GM23338 (cell line): ENCODE results near the gene RIT2. TPM values are rescaled to one million over a fixed set of nuclear protein-coding genes. Genes with fewer than 3 reads are reported as not detected.
A peak's percentile ranks its signal among the peaks of the same experiment; 100 is the strongest.
"Not testable (repeated sequence)": the region's sequence is repeated elsewhere in the genome, so short reads cannot be mapped to it uniquely, and the experiment has no call there.

ENCODE experiments used
- ATAC-seq: fragments of 200-7000 bp; cut with Tn5 transposase; 3 replicates; pipeline ENCODE4 v1.9.1; 2020
- DNase-seq: peaks from one replicate; pipeline ENCODE4 v3.0.0-alpha.2; 2015; ENCODE audit warnings: low spot score
- H2AFZ ChIP-seq: fragments of 200-600 bp; sonication (generic); 2 replicates; pipeline ENCODE4 v1.8.0; 2016; ENCODE audit warnings: antibody characterized with exemption, mild to moderate bottlenecking, moderate library complexity
- H3F3A ChIP-seq: fragments of 200-600 bp; sonication (generic); replicated peaks from 2 replicates; pipeline ENCODE4 v1.8.0; 2017; ENCODE audit warnings: antibody characterized with exemption, mixed run types, low read depth
- H3K27ac ChIP-seq: fragments of 200-600 bp; sonication (generic); 2 replicates; pipeline ENCODE4 v1.6.1; 2016; ENCODE audit warnings: low read depth
- H3K27me3 ChIP-seq: fragments of 200-600 bp; sonication (generic); 2 replicates; pipeline ENCODE4 v1.8.0; 2016; ENCODE audit warnings: mild to moderate bottlenecking, mixed run types, moderate library complexity; ENCODE audit not compliant: insufficient read depth
- H3K36me3 ChIP-seq: fragments of 200-600 bp; sonication (generic); 2 replicates; pipeline ENCODE4 v1.8.0; 2016; ENCODE audit warnings: mild to moderate bottlenecking; ENCODE audit not compliant: insufficient read depth
- H3K4me1 ChIP-seq: fragments of 200-600 bp; sonication (generic); 2 replicates; pipeline ENCODE4 v1.8.0; 2016; ENCODE audit warnings: mild to moderate bottlenecking, moderate library complexity; ENCODE audit not compliant: insufficient read depth
- H3K4me2 ChIP-seq: fragments of 200-600 bp; sonication (generic); 2 replicates; pipeline ENCODE4 v1.7.1; 2017; ENCODE audit warnings: mixed run types
- H3K4me3 ChIP-seq: fragments of 200-600 bp; sonication (generic); 2 replicates; pipeline ENCODE4 v1.6.1; 2016; ENCODE audit warnings: mixed run types
- H3K79me2 ChIP-seq: fragments of 200-600 bp; sonication (generic); replicated peaks from 2 replicates; pipeline ENCODE4 v1.8.0; 2017; ENCODE audit warnings: mild to moderate bottlenecking; ENCODE audit not compliant: insufficient read depth
- H3K9me2 ChIP-seq: fragments of 200-600 bp; sonication (generic); 2 replicates; pipeline ENCODE4 v1.8.0; 2017; ENCODE audit not compliant: insufficient read depth
- H4K20me1 ChIP-seq: fragments of 200-600 bp; sonication (generic); replicated peaks from 2 replicates; pipeline ENCODE4 v1.8.0; 2017; ENCODE audit warnings: mild to moderate bottlenecking; ENCODE audit not compliant: insufficient read depth
- H3K27ac Mint-ChIP-seq: 2 replicates; pipeline ENCODE4 v1.8.0; 2020; ENCODE audit warnings: inconsistent platforms, mild to moderate bottlenecking, moderate library complexity, mixed read lengths
- H3K27me3 Mint-ChIP-seq: 3 replicates; pipeline ENCODE4 v1.8.0; 2022; ENCODE audit warnings: low read depth, mild to moderate bottlenecking, moderate library complexity, mixed read lengths, inconsistent platforms; ENCODE audit not compliant: insufficient read depth, poor library complexity
- H3K36me3 Mint-ChIP-seq: 3 replicates; pipeline ENCODE4 v1.8.0; 2021; ENCODE audit warnings: low read depth, mild to moderate bottlenecking, inconsistent platforms, moderate library complexity, mixed read lengths
- H3K4me1 Mint-ChIP-seq: 3 replicates; pipeline ENCODE4 v1.8.0; 2020; ENCODE audit warnings: mild to moderate bottlenecking, inconsistent platforms, mixed read lengths
- H3K4me3 Mint-ChIP-seq: 3 replicates; pipeline ENCODE4 v1.8.0; 2021; ENCODE audit warnings: moderate library complexity, mild to moderate bottlenecking, inconsistent platforms, mixed read lengths
- H3K9me3 Mint-ChIP-seq: 3 replicates; pipeline ENCODE4 v1.8.0; 2020; ENCODE audit warnings: moderate library complexity, mild to moderate bottlenecking, inconsistent platforms, mixed read lengths
- EZH2phosphoT487 ChIP-seq: fragments of 200-600 bp; sonication (generic); IDR thresholded peaks from one replicate; pipeline ENCODE4 v1.8.1; 2018; ENCODE audit warnings: antibody characterized with exemption; ENCODE audit not compliant: unreplicated experiment
- JUNB ChIP-seq: IDR thresholded peaks from one replicate; pipeline ENCODE4 v1.6.1; 2016; ENCODE audit warnings: antibody characterized with exemption; ENCODE audit not compliant: unreplicated experiment
- NANOG ChIP-seq: IDR thresholded peaks from 2 replicates; pipeline ENCODE4 v1.6.1; 2016; ENCODE audit warnings: antibody characterized with exemption, borderline replicate concordance
- POLR2AphosphoS5 ChIP-seq: IDR thresholded peaks from 2 replicates; pipeline ENCODE4 v1.6.1; 2016; ENCODE audit warnings: antibody characterized with exemption, low read depth
- STAT1 ChIP-seq: IDR thresholded peaks from one replicate; pipeline ENCODE4 v1.6.1; 2016; ENCODE audit warnings: antibody characterized with exemption; ENCODE audit not compliant: unreplicated experiment
- ZNF114 ChIP-seq: fragments of 250-450 bp; sonication (Bioruptor Pico); IDR thresholded peaks from 2 replicates; pipeline ENCODE4 v1.5.0; 2020; ENCODE audit warnings: mild to moderate bottlenecking, moderate library complexity
- polyA plus RNA-seq: library from polyadenylated mRNA; unstranded; fragments of >200 nt; fragmentation: Nextera tagmentation; extraction: Ambion mirVana; gene quantifications from 2 replicates; pipeline ENCODE4 v1.2.1, GENCODE V29; 2016
- total RNA-seq: library from RNA; depleted of rRNA; stranded (reverse); fragments of >200 nt; shearing (Covaris generic); gene quantifications from 2 replicates; pipeline ENCODE4 v1.2.3, GENCODE V29; 2014
- TF ChIP-seq, protein P1 (sequence below): IDR thresholded peaks from 2 replicates; pipeline ENCODE4 v1.6.1; 2016; ENCODE audit warnings: antibody characterized with exemption
- TF ChIP-seq, protein P2 (sequence below), 2 experiments: fragments of 200-600 bp in 1 of 2; sonication (generic) in 1 of 2; conservative IDR thresholded peaks; 2 replicates each; pipeline versions ENCODE4 v1.5.1 to v1.6.1; 2016 to 2017; ENCODE audit warnings: antibody characterized with exemption in 2 of 2, low read depth in 2 of 2, mild to moderate bottlenecking in 2 of 2, moderate library complexity in 1 of 2

The RIT2 gene
- total and polyA plus RNA-seq, 2 experiments from 2014 or later: 1.9 to 8.8 TPM

DNA sequence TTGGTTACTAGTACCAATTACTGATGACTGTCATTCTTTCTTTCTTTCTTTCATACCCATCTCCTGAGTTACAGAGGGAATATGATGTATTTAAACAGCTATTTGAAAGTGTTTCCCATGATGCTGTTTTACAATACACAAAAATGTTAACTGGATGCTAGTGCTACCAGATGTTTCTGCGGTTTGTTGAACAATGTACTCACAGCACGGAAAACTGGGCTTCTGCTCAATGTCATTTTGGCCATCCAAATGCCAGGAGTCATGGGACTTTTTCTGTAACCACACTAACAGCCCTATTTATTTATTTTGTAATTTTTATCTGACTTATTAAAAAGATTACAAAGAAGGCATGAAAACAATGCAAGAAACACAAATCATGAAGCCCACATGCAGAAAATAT, 313.8 kb downstream of the RIT2 start:
- H3K27ac Mint-ChIP-seq: no peak overlapping the region
- H3K79me2 ChIP-seq: no peaks in the 10 kb centered on the region
- no peak overlapping the region for H3K4me2 ChIP-seq
- no peaks in the 10 kb centered on the region for H3K9me2 ChIP-seq
- no peak overlapping the region for H2AFZ ChIP-seq
- no peaks in the 10 kb centered on the region for H3K36me3 Mint-ChIP-seq
- no peak overlapping the region for H3K4me3 Mint-ChIP-seq
- no peaks in the 10 kb centered on the region for H3K27me3 ChIP-seq
- TF ChIP-seq ZNF114: no peak
- TF ChIP-seq, protein P1, sequence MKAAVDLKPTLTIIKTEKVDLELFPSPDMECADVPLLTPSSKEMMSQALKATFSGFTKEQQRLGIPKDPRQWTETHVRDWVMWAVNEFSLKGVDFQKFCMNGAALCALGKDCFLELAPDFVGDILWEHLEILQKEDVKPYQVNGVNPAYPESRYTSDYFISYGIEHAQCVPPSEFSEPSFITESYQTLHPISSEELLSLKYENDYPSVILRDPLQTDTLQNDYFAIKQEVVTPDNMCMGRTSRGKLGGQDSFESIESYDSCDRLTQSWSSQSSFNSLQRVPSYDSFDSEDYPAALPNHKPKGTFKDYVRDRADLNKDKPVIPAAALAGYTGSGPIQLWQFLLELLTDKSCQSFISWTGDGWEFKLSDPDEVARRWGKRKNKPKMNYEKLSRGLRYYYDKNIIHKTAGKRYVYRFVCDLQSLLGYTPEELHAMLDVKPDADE: no peak
- no peak for TF ChIP-seq STAT1
- TF ChIP-seq, protein P2, sequence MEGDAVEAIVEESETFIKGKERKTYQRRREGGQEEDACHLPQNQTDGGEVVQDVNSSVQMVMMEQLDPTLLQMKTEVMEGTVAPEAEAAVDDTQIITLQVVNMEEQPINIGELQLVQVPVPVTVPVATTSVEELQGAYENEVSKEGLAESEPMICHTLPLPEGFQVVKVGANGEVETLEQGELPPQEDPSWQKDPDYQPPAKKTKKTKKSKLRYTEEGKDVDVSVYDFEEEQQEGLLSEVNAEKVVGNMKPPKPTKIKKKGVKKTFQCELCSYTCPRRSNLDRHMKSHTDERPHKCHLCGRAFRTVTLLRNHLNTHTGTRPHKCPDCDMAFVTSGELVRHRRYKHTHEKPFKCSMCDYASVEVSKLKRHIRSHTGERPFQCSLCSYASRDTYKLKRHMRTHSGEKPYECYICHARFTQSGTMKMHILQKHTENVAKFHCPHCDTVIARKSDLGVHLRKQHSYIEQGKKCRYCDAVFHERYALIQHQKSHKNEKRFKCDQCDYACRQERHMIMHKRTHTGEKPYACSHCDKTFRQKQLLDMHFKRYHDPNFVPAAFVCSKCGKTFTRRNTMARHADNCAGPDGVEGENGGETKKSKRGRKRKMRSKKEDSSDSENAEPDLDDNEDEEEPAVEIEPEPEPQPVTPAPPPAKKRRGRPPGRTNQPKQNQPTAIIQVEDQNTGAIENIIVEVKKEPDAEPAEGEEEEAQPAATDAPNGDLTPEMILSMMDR (conservative IDR thresholded peaks at IDR 0.05; ENCODE audit: low read depth in 2 of 2): no peak
- TF ChIP-seq EZH2phosphoT487: no peak
- H3K4me1 ChIP-seq: peaks cover 5% of the 10 kb centered on the region; the same call in 1 of the 2 replicates
- no peaks in the 10 kb centered on the region for H3F3A ChIP-seq
- no peak overlapping the region for H3K4me3 ChIP-seq
- H3K4me1 Mint-ChIP-seq: peaks cover 9% of the 10 kb centered on the region
- no peak overlapping the region for H3K27ac ChIP-seq
- H3K36me3 ChIP-seq: no peaks in the 10 kb centered on the region
- no peaks in the 10 kb centered on the region; the same call in 2 of the 3 replicates for H3K9me3 Mint-ChIP-seq
- H3K27me3 Mint-ChIP-seq: no peaks in the 10 kb centered on the region
- ATAC-seq: no peak
- H4K20me1 ChIP-seq: no peaks in the 10 kb centered on the region
- DNase-seq: no peak

DNA sequence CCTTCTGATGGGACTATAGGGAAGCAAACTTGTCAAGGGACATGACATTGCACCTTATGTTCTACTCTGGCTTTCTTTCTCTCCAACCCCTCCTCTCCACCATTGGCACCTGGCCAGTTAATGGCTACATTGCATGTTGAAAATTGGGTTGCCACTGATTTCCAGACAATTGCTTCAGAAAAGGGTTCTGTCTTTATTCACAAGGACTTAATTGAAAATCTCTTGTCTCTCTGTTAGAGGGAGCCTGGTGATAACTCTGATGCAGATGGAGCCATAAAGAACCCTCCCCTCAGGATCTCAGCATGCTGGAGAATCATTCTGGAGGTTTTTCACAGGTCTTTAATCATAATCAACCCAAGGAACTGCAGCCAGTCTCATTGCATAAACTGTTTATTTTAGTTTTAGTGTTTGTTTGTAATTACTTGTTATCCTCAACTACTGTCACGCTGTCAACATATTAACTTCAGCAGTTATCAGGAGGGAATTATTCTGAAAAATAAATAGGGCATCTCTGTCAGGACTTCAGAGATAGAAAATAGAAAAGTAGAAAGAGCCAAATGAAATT, 316.8 kb downstream of the RIT2 start:
- 0 out of 2 replicates have a peak overlapping the region, but pooled peaks have one; percentile 50 for H3K27ac Mint-ChIP-seq
- Histone ChIP-seq H3K4me3 (no peak overlapping the region), H3K27ac (no peak overlapping the region), H3K9me2 (peaks cover 2% of the 10 kb centered on the region; the same call in 1 of the 2 replicates), H4K20me1 (no peaks in the 10 kb centered on the region), H3K27me3 (no peaks in the 10 kb centered on the region), H3K36me3 (no peaks in the 10 kb centered on the region), H3K4me1 (peaks cover 5% of the 10 kb centered on the region; the same call in 1 of the 2 replicates), H3K4me2 (no peak overlapping the region), H3K79me2 (no peaks in the 10 kb centered on the region), H2AFZ (peak overlapping the region; percentile 78; the same call in 1 of the 2 replicates), H3F3A (no peaks in the 10 kb centered on the region)
- peaks cover 7% of the 10 kb centered on the region for H3K36me3 Mint-ChIP-seq
- no peak for DNase-seq
- no peak for ATAC-seq
- H3K4me3 Mint-ChIP-seq: no peak overlapping the region
- peaks cover 13% of the 10 kb centered on the region for H3K4me1 Mint-ChIP-seq
- H3K27me3 Mint-ChIP-seq: peaks cover 1% of the 10 kb centered on the region
- TF ChIP-seq JUNB: no peak
- no peak for TF ChIP-seq POLR2AphosphoS5
- TF ChIP-seq, protein P2 (conservative IDR thresholded peaks at IDR 0.05; ENCODE audit: low read depth in 2 of 2): no peak
- no peak for TF ChIP-seq NANOG
- TF ChIP-seq ZNF114: no peak
- H3K9me3 Mint-ChIP-seq: peaks cover 8% of the 10 kb centered on the region; the same call in 2 of the 3 replicates

DNA sequence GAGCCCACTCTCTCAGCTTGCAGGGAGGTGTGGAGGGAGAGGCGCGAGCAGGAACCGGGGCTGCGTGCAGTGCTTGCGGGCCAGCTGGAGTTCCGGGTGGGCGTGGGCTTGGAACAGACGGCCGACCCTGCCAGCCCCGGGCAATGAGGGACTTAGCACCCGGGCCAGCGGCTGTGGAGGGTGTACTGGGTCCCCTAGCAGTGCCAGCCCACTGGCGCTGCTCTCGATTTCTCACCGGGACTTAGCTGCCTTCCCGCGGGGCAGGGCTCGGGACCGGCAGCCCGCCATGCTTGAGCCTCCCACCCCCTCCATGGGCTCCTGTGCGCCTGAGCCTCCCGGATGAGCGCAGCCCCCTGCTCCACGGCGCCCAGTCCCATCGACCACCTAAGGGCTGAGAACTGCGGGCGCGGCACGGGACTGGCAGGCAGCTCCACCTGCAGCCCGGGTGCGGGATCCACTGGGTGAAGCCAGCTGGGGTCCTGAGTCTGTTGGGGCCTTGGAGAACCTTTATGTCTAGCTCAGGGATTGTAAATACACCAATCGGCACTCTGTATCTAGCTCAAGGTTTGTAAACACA, 320.2 kb downstream of the RIT2 start:
- H3K4me3 Mint-ChIP-seq, H3K27me3 Mint-ChIP-seq, H3K4me3 ChIP-seq, H3K27ac ChIP-seq, H4K20me1 ChIP-seq, H3K9me3 Mint-ChIP-seq, H3K9me2 ChIP-seq, H3K4me2 ChIP-seq, DNase-seq, H3K79me2 ChIP-seq, H3K36me3 ChIP-seq, H3K36me3 Mint-ChIP-seq, H3K27me3 ChIP-seq, H3F3A ChIP-seq, H2AFZ ChIP-seq, ATAC-seq, H3K4me1 ChIP-seq, H3K27ac Mint-ChIP-seq: not testable (repeated sequence)
- H3K4me1 Mint-ChIP-seq: peaks cover 16% of the 10 kb centered on the region
